ENCODE data around the gene CSPG5. TPM values are rescaled to one million over a fixed set of nuclear protein-coding genes. Genes with fewer than 3 reads are reported as not detected.
A peak's percentile ranks its signal among the peaks of the same experiment; 100 is the strongest.

CSPG5 gene
- total RNA-seq, 1 donor = 0.43 TPM

- no peak overlapping the region for H3K4me3 ChIP-seq (ENCODE audit: low read depth, low read length)
- TF ChIP-seq CTCF (IDR thresholded peaks at IDR 0.05; ENCODE audit: insufficient read depth, low read depth, low read length) = no peak
- DNase-seq (ENCODE audit: low read depth) = no peak
Observed at GRCh38 chr3:47612879-47613278, 34.2 kb upstream of the CSPG5 start.

- H3K4me3 ChIP-seq (ENCODE audit: low read depth, low read length) = no peak overlapping the region
- DNase-seq (ENCODE audit: low read depth) = peak; percentile 71
- no peak for TF ChIP-seq CTCF (IDR thresholded peaks at IDR 0.05; ENCODE audit: insufficient read depth, low read depth, low read length)
Observed at GRCh38 chr3:47612178-47612577, 33.5 kb upstream of the CSPG5 start.

- no peak for TF ChIP-seq CTCF (IDR thresholded peaks at IDR 0.05; ENCODE audit: insufficient read depth, low read depth, low read length)
- no peak overlapping the region for H3K4me3 ChIP-seq (ENCODE audit: low read depth, low read length)
- no peak for DNase-seq (ENCODE audit: low read depth)
Observed at GRCh38 chr3:47611576-47611975, 32.9 kb upstream of the CSPG5 start.

GRCh38 chr3:47610583-47610982 lies 31.9 kb upstream of the CSPG5 start:
- TF ChIP-seq CTCF (IDR thresholded peaks at IDR 0.05; ENCODE audit: insufficient read depth, low read depth, low read length) = no peak
- H3K4me3 ChIP-seq (ENCODE audit: low read depth, low read length) = no peak overlapping the region
- DNase-seq (ENCODE audit: low read depth) = no peak

- peak; percentile 18 for DNase-seq (ENCODE audit: low read depth)
- no peak for TF ChIP-seq CTCF (IDR thresholded peaks at IDR 0.05; ENCODE audit: insufficient read depth, low read depth, low read length)
- no peak overlapping the region for H3K4me3 ChIP-seq (ENCODE audit: low read depth, low read length)
Observed at GRCh38 chr3:47607335-47607734, 28.7 kb upstream of the CSPG5 start.

- no peak for TF ChIP-seq CTCF (IDR thresholded peaks at IDR 0.05; ENCODE audit: insufficient read depth, low read depth, low read length)
- no peak overlapping the region for H3K4me3 ChIP-seq (ENCODE audit: low read depth, low read length)
- no peak for DNase-seq (ENCODE audit: low read depth)
Observed at GRCh38 chr3:47606165-47606564, 27.5 kb upstream of the CSPG5 start.

GRCh38 chr3:47605652-47606051 lies 27.0 kb upstream of the CSPG5 start:
- TF ChIP-seq CTCF (IDR thresholded peaks at IDR 0.05; ENCODE audit: insufficient read depth, low read depth, low read length) = no peak
- no peak overlapping the region for H3K4me3 ChIP-seq (ENCODE audit: low read depth, low read length)
- no peak for DNase-seq (ENCODE audit: low read depth)

All from fibroblast of villous mesenchyme (primary cell).